CD4-positive, alpha-beta T cell treated with Interleukin-17A for 1 hour (primary cell): ENCODE measurements around the gene ARF1.
A peak's percentile ranks its signal among the peaks of the same experiment; 100 is the strongest.
"Not testable (repeated sequence)": the region's sequence is repeated elsewhere in the genome, so short reads cannot be mapped to it uniquely, and the experiment has no call there.

Source experiments
- DNase-seq: peaks from one replicate; pipeline ENCODE4 v3.0.0-alpha.2; 2020

The ARF1 gene

DNA sequence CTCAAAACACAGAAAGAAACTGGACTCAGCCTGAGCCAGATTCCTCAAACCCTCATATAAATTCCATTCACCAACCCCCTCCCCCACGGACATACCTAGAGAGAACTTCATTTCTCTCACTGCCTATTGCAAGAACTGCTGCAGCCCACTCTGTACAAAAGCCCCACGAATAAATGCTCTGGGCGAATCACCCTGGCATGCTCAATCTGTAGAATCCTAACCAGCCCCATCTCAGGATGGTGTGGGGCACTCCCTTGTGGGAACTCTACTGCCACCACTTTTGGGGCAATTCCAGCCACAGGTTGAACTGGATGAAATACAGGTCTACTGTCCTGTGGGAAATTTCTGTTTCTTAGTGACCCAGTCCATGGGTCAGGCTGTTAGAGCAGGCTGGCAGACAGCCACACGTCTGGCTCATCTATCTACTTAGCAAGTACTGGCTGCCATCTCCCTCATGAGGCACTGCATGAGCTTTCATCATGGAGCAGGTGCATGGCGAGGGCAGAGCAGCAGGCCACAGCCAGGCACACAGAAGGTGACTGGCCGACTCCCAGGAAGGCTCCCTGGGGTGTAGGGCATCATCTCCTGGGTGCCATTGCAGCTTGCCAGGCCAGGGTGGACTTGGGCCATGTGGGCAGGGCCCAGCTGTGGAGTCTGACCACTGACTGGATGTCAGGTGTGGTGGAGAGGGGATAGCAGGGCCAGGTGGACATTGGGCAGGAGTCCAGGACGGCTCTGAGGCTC lies 22.2 kb downstream of the ARF1 start:
- DNase-seq, result no peak

DNA sequence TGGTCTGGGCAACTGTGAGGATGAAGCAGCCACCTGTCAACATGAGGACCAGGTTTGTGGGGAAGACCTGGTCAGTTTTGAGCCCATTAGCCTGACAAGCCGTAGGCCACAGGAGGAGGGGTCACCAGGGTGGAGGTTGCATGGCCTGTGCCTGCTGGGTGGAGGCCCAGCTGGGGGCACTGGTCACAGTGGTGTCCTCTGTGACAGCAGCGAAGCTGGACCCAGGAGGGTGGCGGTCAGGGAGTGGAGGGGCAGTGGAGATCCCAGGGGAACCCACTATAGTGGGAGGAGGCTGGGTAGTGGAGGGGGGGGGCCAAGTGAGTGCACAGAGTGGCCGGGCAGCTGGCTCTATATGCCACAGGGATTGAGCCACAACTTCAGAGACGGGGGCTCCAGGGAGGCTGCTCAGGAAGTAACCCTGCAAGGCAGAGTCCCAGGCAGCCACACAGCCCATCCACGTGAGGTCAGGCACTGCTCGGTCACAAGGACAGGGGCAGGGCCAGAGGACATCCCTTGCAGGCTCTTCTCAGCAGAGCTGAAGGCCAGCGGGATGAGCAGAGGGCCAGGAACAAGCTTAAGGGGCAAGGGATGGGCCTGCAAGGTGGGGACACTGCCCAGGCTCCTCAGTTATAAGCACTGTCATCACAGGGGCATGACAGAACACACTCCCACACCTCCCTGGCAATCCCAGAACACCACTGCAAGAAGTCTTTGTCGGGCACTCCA lies 22.9 kb downstream of the ARF1 start:
- no peak for DNase-seq

DNA sequence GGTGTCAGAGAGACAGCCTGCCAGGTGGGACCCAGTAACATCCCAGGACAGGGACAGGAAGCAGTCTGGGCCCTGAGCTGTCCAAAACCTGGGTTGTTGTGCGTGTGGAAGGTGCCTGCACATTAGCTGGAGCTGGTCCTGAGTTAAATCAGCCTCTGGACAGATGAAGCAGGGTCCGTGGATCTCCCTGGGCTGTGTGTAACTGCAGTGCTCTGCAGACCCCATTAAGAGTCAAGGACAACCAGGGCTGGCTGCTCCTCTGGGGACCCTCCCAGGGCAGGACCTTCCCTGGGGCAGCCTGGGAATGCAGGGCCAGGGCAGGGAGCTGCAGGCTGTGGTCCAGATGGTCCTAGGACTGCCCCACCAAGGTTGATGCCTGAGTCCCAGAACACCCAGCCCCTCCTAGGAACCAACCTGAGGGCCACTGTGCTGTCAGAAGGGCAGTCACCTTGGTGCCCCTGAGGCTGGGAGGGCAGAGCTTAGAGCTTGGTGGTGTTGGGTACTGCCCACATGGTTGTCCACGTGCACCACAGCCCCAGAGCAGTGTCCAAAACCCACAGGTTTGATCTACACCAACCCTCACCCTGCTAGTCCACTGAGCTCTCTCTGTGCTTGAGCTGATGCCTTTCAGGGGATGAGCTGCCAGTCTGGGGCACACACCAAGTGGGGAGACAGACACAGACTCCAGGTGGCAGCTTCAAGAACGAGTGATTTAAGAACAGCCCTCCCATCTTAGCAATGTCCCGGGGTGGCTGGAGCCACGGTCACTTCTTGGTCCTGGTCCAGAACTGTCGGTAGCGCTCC lies 23.7 kb downstream of the ARF1 start:
- DNase-seq, result no peak

DNA sequence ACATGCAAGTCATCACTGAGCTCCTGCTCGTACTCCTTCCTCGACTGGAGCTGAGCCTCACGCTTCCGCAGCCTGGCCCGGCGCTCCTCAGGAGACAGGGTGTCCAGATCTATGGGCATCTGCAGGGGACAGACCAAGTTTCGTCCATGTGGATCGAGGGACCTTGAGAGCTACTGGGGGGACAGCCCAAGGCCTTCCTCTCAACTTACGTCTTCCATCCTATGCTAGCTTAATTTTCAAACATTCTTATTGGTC lies 24.2 kb downstream of the ARF1 start:
- DNase-seq, result no peak

- DNase-seq, result no peak
Observed at GRCh38 chr1:228107636-228108035, 25.1 kb downstream of the ARF1 start.

- DNase-seq, result no peak
Observed at GRCh38 chr1:228108055-228108690, 25.7 kb downstream of the ARF1 start.

GRCh38 chr1:228108742-228109072 lies 26.2 kb downstream of the ARF1 start:
- no peak for DNase-seq

GRCh38 chr1:228109073-228109961 lies 26.8 kb downstream of the ARF1 start, which contains the start of gene MRPL55:
Gene MRPL55, minus strand, starts transcription at chr1:228109299. Its CDS starts 1,039 bp downstream, at chr1:228108260.
- peak; percentile 98 for DNase-seq

DNA sequence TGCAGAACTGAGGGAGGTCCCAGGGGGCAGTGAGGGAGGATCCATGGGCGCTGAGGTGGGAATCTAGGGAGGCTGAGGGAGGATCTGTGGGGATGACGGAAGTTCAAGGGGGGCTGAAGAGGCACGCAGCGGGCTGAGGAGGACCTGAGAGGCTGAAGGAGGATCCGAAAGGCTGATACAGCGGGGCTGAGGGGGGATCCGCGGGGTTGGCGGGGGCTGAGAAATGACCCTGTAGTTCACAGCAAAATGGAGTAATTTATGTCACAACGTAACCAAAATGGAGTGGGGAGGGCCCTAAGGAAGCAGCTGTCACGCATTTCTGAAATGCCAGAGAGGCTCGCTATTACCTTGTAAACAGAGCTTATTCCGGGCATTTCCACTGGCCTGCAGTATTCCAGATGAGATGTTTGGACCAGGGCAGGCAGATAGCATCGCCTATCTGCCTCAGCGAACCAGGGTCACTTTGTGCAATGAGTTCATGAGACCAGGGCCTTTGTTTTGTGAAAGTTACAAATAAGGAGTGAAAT lies 27.5 kb downstream of the ARF1 start:
- DNase-seq, result no peak

DNA sequence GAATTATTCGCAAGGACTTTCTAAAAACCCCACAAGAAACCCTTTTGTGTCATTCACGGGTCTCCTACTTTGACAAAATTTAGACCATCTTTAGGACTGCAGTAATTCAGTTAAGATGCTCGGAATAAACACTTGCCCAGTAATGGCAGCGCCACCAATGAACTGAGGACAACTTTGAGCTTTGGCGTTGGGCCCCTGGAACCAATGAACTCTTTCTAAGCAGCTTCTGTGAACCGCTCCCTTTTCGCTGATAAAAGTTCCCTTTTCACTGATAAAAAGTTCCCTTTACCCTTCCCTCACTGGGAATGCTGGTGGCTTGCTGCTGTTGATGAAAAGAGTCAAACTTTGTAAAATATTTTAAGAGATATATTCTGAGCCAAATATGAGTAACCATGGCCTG lies 28.0 kb downstream of the ARF1 start:
- DNase-seq, result no peak

- not testable (repeated sequence) for DNase-seq
Observed at GRCh38 chr1:228111315-228111714, 28.8 kb downstream of the ARF1 start.

GRCh38 chr1:228112167-228112566 lies 29.7 kb downstream of the ARF1 start:
- no peak for DNase-seq

- DNase-seq, result no peak
Observed at GRCh38 chr1:228112617-228113016, 30.1 kb downstream of the ARF1 start.

GRCh38 chr1:228114827-228115226 lies 32.3 kb downstream of the ARF1 start:
- no peak for DNase-seq

DNA sequence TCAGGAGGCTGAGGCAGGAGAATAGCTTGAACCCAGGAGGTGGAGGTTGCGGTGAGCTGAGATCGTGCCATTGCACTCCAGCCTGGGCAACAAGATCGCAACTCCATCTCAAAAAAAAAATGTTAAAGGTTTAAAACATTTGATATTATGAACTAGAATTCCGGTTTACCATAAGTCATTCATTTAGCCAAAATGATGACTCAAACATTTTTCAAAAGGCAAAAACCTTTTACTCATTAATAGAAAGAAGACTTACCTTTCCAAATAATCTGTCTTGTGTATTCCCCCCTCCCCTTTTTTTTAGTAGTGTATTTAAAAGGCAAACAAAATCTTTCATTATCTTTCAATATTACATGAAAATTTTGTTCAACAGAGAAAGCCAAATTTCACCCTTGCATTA lies 34.8 kb downstream of the ARF1 start:
- no peak for DNase-seq

DNA sequence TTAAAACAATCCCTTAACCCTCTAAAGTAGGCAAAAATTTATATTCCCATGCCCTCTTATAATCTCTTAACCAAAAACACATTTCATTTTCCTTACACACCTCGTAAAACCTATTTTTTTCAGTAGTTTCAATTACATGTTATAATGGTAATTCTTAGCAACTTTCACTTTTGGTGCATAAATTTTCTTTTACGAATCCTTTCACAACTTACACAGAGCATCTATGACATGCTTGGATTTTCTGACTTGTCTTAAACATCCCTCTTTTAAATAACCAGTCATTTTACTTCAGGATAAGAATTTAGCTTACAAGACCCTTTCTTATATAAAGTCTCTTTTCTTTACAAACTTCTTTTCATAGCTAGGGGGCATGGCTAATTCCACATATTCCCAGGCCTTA lies 35.5 kb downstream of the ARF1 start:
- DNase-seq, result no peak

DNA sequence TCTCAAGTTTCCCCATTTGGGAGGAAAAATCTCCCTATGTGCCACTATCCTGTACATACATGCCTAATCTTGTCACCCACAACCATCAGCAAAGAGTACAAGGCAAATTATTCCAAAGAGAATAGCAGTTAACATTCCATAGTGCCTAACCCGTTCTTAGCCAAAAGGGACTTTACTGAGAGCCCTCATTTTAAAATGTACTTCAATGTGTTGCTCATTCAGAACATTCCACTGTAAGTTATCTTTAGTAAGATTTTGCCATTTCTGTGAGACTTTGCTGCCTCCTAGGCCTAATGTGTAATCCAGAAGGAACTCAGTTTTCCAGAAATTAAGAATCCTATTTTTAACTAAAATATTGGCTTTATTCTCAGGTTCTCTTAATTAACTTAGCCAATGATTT lies 37.8 kb downstream of the ARF1 start:
- no peak for DNase-seq

DNA sequence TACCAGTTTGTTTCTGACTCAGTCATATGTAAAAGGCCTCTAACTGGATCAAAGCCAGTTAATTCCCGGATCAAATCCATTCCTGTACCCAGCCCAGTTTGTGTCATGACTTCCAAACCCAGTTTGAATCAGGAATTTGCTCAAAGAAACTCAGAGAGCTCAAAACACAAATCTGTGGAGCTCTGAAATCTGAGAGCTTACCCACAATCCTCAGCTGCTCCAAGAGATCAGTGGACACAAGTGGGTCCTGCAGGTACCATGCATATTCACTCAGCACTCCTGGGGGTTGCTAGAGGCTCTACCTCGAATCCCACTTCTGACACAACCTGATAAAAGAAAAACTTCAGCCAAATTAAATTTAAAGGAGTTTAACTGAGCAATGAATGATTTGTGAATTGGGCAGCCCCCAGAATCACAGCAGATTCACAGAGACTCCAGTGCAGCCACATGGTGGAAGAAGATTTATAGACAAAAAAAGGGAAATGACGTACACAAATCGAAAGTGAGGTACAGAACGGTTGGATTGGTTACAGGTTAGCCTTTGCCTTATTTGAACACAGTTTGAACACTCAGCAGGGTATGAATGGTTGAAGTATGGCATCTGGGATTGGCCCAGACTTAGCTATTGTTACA lies 38.5 kb downstream of the ARF1 start:
- no peak for DNase-seq

- no peak for DNase-seq
Observed at GRCh38 chr1:228122921-228123441, 40.5 kb downstream of the ARF1 start.

- no peak for DNase-seq
Observed at GRCh38 chr1:228123505-228123904, 41.0 kb downstream of the ARF1 start.

- no peak for DNase-seq
Observed at GRCh38 chr1:228125185-228125584, 42.7 kb downstream of the ARF1 start.

DNA sequence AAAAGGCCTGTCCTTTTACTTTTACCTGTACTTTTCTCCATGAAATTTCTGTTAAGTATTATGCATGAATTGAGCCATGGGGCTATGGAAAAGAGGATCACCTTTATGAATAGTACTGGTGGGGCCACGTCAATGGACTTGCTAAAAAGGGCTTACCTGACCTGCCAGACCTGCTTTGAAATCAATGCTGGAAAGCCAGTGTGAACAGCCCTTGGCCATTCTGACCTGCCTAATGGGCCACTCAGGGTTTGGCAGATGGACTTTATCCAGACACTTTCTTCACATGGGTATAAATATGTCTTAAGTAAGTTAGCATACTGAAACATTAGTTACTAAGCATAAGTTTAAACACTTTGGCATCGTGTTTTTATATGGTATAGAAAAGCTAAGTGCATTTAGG lies 49.3 kb downstream of the ARF1 start:
- DNase-seq, result no peak
